Trophoblast cell (in vitro differentiated cells and primary cell): Measurements from ENCODE around the gene CD4.

Experiments
- DNase-seq, 2 donors: peaks; one replicate each; pipeline ENCODE4 v3.0.0-alpha.2; 2016
- H2AFZ ChIP-seq: 2 replicates; pipeline ENCODE4 v1.6.1; 2013; ENCODE audit warnings: low read length, moderate library complexity, mild to moderate bottlenecking; ENCODE audit not compliant: insufficient read depth, poor library complexity
- H2AK5ac ChIP-seq: 2 replicates; pipeline ENCODE4 v1.6.1; 2013; ENCODE audit warnings: mild to moderate bottlenecking, low read length
- H2BK120ac ChIP-seq: 2 replicates; pipeline ENCODE4 v1.6.1; 2013; ENCODE audit warnings: low read length, mild to moderate bottlenecking, moderate library complexity; ENCODE audit not compliant: insufficient read depth, poor library complexity
- H2BK12ac ChIP-seq: 2 replicates; pipeline ENCODE4 v1.6.1; 2013; ENCODE audit warnings: mild to moderate bottlenecking, low read length, moderate library complexity
- H2BK5ac ChIP-seq: 2 replicates; pipeline ENCODE4 v1.6.1; 2013; ENCODE audit warnings: low read length, low read depth, moderate library complexity, mild to moderate bottlenecking; ENCODE audit not compliant: poor library complexity
- H3K14ac ChIP-seq: 2 replicates; pipeline ENCODE4 v1.6.1; 2013; ENCODE audit warnings: mild to moderate bottlenecking, low read length
- H3K18ac ChIP-seq: 2 replicates; pipeline ENCODE4 v1.6.1; 2013; ENCODE audit warnings: mild to moderate bottlenecking, low read length
- H3K23ac ChIP-seq: 2 replicates; pipeline ENCODE4 v1.6.1; 2013; ENCODE audit warnings: low read length
- H3K27ac ChIP-seq: 2 replicates; pipeline ENCODE4 v1.5.1; 2013; ENCODE audit warnings: low read depth, mild to moderate bottlenecking, inconsistent platforms, low read length, moderate library complexity
- H3K27me3 ChIP-seq: 2 replicates; pipeline ENCODE4 v1.6.1; 2013; ENCODE audit warnings: inconsistent platforms, mild to moderate bottlenecking, low read length, moderate library complexity; ENCODE audit not compliant: insufficient read depth
- H3K36me3 ChIP-seq, 2 experiments: 1 replicate in 1 of 2; 2 replicates in 1 of 2; pipeline ENCODE4 v1.6.1; 2013; ENCODE audit warnings: low read length in 2 of 2, mild to moderate bottlenecking in 2 of 2, moderate library complexity in 1 of 2; ENCODE audit not compliant: insufficient read depth in 2 of 2, control insufficient read depth in 1 of 2
- H3K4ac ChIP-seq: 2 replicates; pipeline ENCODE4 v1.6.1; 2013; ENCODE audit warnings: low read depth, mild to moderate bottlenecking, low read length, moderate library complexity
- H3K4me1 ChIP-seq, 2 experiments: 1 replicate in 1 of 2; 2 replicates in 1 of 2; pipeline ENCODE4 v1.6.1; 2013; ENCODE audit warnings: low read length in 2 of 2, mild to moderate bottlenecking in 2 of 2, moderate library complexity in 1 of 2; ENCODE audit not compliant: insufficient read depth in 2 of 2, control insufficient read depth in 1 of 2
- H3K4me2 ChIP-seq: 2 replicates; pipeline ENCODE4 v1.6.1; 2013; ENCODE audit warnings: inconsistent platforms, mild to moderate bottlenecking, low read length, moderate library complexity
- H3K4me3 ChIP-seq: 2 replicates; pipeline ENCODE4 v1.5.1; 2013; ENCODE audit warnings: mild to moderate bottlenecking, low read depth, low read length, inconsistent platforms
- H3K79me1 ChIP-seq: one replicate; pipeline ENCODE4 v1.6.1; 2013; ENCODE audit warnings: low read length
- H3K79me2 ChIP-seq: 2 replicates; pipeline ENCODE4 v1.6.1; 2013; ENCODE audit warnings: low read length, mild to moderate bottlenecking; ENCODE audit not compliant: control insufficient read depth, insufficient read depth, poor library complexity
- H3K9ac ChIP-seq: 2 replicates; pipeline ENCODE4 v1.6.1; 2013; ENCODE audit warnings: mild to moderate bottlenecking, low read length
- H3K9me3 ChIP-seq: 2 replicates; pipeline ENCODE4 v1.6.1; 2013; ENCODE audit warnings: low read depth, mild to moderate bottlenecking, control low read depth, inconsistent platforms, low read length; ENCODE audit not compliant: insufficient read depth
- H4K12ac ChIP-seq: 2 replicates; pipeline ENCODE4 v1.6.1; 2013; ENCODE audit warnings: low read depth, mild to moderate bottlenecking, low read length, moderate library complexity
- H4K8ac ChIP-seq: 2 replicates; pipeline ENCODE4 v1.6.1; 2013; ENCODE audit warnings: low read depth, mild to moderate bottlenecking, low read length, moderate library complexity
- H4K91ac ChIP-seq: one replicate; pipeline ENCODE4 v1.6.1; 2013; ENCODE audit warnings: low read depth, mild to moderate bottlenecking, low read length, moderate library complexity
- WGBS: extraction: QIAGEN DNeasy Blood & Tissue Kit; methylation state at CpG from one replicate; pipeline ENCODE4 v1.1.7; 2013; ENCODE audit warnings: missing lambda C conversion rate; ENCODE audit not compliant: insufficient read length, insufficient coverage; ENCODE audit errors: extremely low coverage; 5-methylcytosine and 5-hydroxymethylcytosine counted together

CD4 gene

DNA sequence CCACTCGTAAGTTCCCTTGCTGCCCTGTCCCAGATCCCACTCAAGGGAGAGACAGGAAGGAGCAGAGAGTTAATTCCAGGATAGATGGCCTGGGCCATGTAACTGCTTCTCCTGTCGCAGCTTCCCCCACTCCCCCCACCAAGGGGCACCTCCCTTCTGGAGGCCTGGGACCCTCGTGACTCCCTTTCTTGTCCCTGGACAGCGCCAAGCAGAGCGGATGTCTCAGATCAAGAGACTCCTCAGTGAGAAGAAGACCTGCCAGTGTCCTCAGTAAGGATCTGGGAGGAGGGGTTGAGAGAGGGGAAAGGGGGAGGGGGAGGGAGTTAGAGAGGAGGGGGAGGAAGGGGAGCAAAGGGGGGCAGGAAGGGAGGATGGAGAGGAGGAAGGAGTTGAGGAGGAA lies 29.3 kb downstream of the CD4 start:
- WGBS = no CpG with 5 or more reads among the region's 5 CpGs
- Histone ChIP-seq H3K4me1 (peaks cover 12 to 21% of the 10 kb centered on the region in 2 experiments), H3K9me3 (peaks cover 5% of the 10 kb centered on the region), H3K27ac (no peak overlapping the region), H2BK5ac (no peak overlapping the region), H3K36me3 (no peaks in the 10 kb centered on the region), H3K4me3 (no peak overlapping the region), H4K8ac (no peak overlapping the region), H3K18ac (no peak overlapping the region), H3K27me3 (no peaks in the 10 kb centered on the region), H3K4ac (no peak overlapping the region), H4K12ac (no peak overlapping the region), H2BK12ac (no peak overlapping the region), H3K79me2 (no peaks in the 10 kb centered on the region), H2AFZ (no peak overlapping the region), H3K4me2 (no peak overlapping the region), H2AK5ac (no peak overlapping the region), H3K14ac (no peak overlapping the region), H3K23ac (no peak overlapping the region), H3K79me1 (peaks cover 5% of the 10 kb centered on the region), H3K9ac (no peak overlapping the region), H2BK120ac (no peak overlapping the region), H4K91ac (no peak overlapping the region)
- DNase-seq = no peak

DNA sequence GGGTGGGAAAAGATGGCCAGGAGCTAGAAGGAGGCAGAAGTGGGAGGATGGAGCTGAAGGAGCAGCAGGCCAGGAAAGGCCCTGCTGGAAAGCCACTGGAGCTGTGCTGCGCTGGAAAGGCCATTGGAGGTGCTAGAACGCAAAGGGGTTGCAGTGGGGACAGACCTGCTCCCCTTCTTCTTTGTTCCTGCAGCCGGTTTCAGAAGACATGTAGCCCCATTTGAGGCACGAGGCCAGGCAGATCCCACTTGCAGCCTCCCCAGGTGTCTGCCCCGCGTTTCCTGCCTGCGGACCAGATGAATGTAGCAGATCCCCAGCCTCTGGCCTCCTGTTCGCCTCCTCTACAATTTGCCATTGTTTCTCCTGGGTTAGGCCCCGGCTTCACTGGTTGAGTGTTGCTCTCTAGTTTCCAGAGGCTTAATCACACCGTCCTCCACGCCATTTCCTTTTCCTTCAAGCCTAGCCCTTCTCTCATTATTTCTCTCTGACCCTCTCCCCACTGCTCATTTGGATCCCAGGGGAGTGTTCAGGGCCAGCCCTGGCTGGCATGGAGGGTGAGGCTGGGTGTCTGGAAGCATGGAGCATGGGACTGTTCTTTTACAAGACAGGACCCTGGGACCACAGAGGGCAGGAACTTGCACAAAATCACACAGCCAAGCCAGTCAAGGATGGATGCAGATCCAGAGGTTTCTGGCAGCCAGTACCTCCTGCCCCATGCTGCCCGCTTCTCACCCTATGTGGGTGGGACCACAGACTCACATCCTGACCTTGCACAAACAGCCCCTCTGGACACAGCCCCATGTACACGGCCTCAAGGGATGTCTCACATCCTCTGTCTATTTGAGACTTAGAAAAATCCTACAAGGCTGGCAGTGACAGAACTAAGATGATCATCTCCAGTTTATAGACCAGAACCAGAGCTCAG lies 30.0 kb downstream of the CD4 start:
- Histone ChIP-seq H2BK12ac (no peak overlapping the region), H3K27ac (no peak overlapping the region), H2BK120ac (no peak overlapping the region), H3K23ac (no peak overlapping the region), H3K36me3 (no peaks in the 10 kb centered on the region), H3K18ac (no peak overlapping the region), H3K4ac (no peak overlapping the region), H3K9ac (no peak overlapping the region), H3K4me2 (no peak overlapping the region), H3K79me2 (no peaks in the 10 kb centered on the region), H4K12ac (no peak overlapping the region), H3K9me3 (peaks cover 5% of the 10 kb centered on the region), H3K4me3 (peak overlapping the region; percentile 11), H2AFZ (no peak overlapping the region), H3K79me1 (peaks cover 5% of the 10 kb centered on the region), H2BK5ac (no peak overlapping the region), H3K14ac (no peak overlapping the region), H4K8ac (no peak overlapping the region), H2AK5ac (no peak overlapping the region), H3K4me1 (peaks cover 12 to 21% of the 10 kb centered on the region in 2 experiments), H3K27me3 (no peaks in the 10 kb centered on the region), H4K91ac (no peak overlapping the region)
- no CpG with 5 or more reads among the region's 13 CpGs for WGBS
- no peak for DNase-seq

DNA sequence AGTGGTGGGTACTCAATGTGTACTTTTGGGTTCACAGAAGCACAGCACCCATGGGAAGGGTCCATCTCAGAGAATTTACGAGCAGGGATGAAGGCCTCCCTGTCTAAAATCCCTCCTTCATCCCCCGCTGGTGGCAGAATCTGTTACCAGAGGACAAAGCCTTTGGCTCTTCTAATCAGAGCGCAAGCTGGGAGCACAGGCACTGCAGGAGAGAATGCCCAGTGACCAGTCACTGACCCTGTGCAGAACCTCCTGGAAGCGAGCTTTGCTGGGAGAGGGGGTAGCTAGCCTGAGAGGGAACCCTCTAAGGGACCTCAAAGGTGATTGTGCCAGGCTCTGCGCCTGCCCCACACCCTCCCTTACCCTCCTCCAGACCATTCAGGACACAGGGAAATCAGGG lies 30.8 kb downstream of the CD4 start:
- H3K4me2 ChIP-seq = no peak overlapping the region
- H3K4ac ChIP-seq = no peak overlapping the region
- no peak overlapping the region for H2BK120ac ChIP-seq
- H3K27me3 ChIP-seq = no peaks in the 10 kb centered on the region
- no peak overlapping the region for H2AK5ac ChIP-seq
- H3K4me1 ChIP-seq = peaks cover 12 to 23% of the 10 kb centered on the region in 2 experiments
- H4K12ac ChIP-seq = no peak overlapping the region
- no peak overlapping the region for H2BK12ac ChIP-seq
- H3K18ac ChIP-seq = no peak overlapping the region
- H3K14ac ChIP-seq = no peak overlapping the region
- H3K9me3 ChIP-seq = peaks cover 5% of the 10 kb centered on the region
- H4K91ac ChIP-seq = no peak overlapping the region
- H3K4me3 ChIP-seq = no peak overlapping the region
- no peaks in the 10 kb centered on the region for H3K36me3 ChIP-seq
- no peak overlapping the region for H4K8ac ChIP-seq
- H3K79me1 ChIP-seq = peaks cover 5% of the 10 kb centered on the region
- H3K23ac ChIP-seq = no peak overlapping the region
- H3K79me2 ChIP-seq = no peaks in the 10 kb centered on the region
- H3K9ac ChIP-seq = no peak overlapping the region
- no peak overlapping the region for H2AFZ ChIP-seq
- H3K27ac ChIP-seq = no peak overlapping the region
- DNase-seq = no peak
- no peak overlapping the region for H2BK5ac ChIP-seq
- no CpG with 5 or more reads among the region's 5 CpGs for WGBS

DNA sequence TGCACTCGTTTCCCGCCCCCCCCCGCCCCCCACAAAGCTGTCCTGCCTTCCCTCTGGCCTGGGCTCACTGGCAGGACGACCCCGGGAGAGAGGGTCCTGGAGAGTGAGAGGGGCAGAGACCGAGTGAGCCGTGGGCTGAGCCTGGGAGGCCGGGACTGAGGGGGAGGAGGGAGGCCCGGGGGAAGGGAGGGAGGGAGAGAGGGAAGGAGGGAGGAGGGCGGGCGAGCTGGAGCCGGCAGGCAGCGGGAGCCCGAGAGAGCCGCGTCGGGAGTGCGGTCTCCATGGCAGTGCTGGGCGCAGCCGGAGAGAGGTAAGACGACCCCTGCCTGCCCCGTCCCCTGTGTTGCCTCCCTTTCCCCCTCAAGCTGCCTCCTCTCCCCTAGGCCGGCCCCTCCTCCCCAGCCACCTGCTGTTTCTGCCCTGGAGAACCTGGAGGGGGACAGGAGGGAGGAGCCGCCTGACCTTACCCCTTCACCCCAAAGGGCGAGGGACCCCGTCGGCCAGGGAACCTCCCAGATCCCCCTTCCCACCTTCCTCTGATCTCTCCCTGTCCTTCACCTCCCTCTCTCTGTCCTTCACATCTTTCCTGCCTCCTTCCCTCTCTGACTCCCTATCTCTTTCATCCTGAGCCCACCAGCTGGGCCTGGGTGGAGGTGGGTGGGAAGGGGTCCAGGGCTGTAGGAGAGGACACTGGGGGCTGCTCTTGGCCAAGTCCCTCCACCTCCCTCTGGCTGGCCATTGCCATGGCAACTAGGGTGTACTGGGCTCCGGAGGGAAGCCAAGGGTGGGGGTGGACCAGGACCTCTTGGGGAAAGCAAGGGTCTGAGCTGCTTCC lies 32.5 kb downstream of the CD4 start, which contains the start of gene GPR162:
GPR162 (plus strand) TSS at position 231 of the 835 bp plus-strand sequence. CDS start 2,078 bp downstream, outside the sequence.
- Histone ChIP-seq H3K4me3 (peak within 1 kb of the TSS; percentile 19), H4K91ac (no peak within 1 kb of the TSS), H4K12ac (no peak within 1 kb of the TSS), H3K27me3 (no peaks in the 10 kb centered on the region), H3K79me2 (no peaks in the 10 kb centered on the region), H4K8ac (peak within 1 kb of the TSS; percentile 48), H3K4me2 (peak within 1 kb of the TSS; percentile 60), H2BK5ac (no peak within 1 kb of the TSS), H3K36me3 (no peaks in the 10 kb centered on the region), H3K18ac (peak within 1 kb of the TSS; percentile 35), H3K9ac (no peak within 1 kb of the TSS), H3K27ac (no peak within 1 kb of the TSS), H3K14ac (no peak within 1 kb of the TSS), H2AFZ (peak within 1 kb of the TSS; percentile 21), H3K79me1 (peaks cover 5% of the 10 kb centered on the region), H3K23ac (no peak within 1 kb of the TSS), H3K9me3 (peaks cover 5% of the 10 kb centered on the region), H3K4me1 (peaks cover 12 to 26% of the 10 kb centered on the region in 2 experiments), H2BK120ac (no peak within 1 kb of the TSS), H2AK5ac (peak within 1 kb of the TSS; percentile 0), H2BK12ac (no peak within 1 kb of the TSS), H3K4ac (no peak within 1 kb of the TSS)
- no peak for DNase-seq
- WGBS = no CpG with 5 or more reads among the region's 28 CpGs
